Measurements from ENCODE around the gene MED9. TPM values are rescaled to one million over a fixed set of nuclear protein-coding genes. Genes with fewer than 3 reads are reported as not detected.

Gene MED9
- total and polyA plus RNA-seq, 8 donors, result 2.9 to 14.5 (median 11.7) TPM

GRCh38 chr17:17525311-17525710, 48.5 kb downstream of the MED9 start:
- TF ChIP-seq POLR2A (IDR thresholded peaks at IDR 0.05), result no peak
- TF ChIP-seq EP300 (IDR thresholded peaks at IDR 0.05), result no peak
- TF ChIP-seq CTCF (IDR thresholded peaks at IDR 0.05), result no peak
- no peak for TF ChIP-seq POLR2AphosphoS5 (IDR thresholded peaks at IDR 0.05)
- DNase-seq, result no peak
- 81 to 88% (median 84%) methylated on average over 15 of the region's 15 CpGs for WGBS, 5 donors
- Histone ChIP-seq H3K27ac (peak overlapping the region in 4 of 5 donors; percentile 40 to 77 (median 52)), H3K9me3 (no peaks in the 10 kb centered on the region), H3K27me3 (no peaks in the 10 kb centered on the region), H3K4me1 (peaks cover 20 to 61% (median 55%) of the 10 kb centered on the region in 4 donors), H3K36me3 (peaks cover 4 to 11% (median 10%) of the 10 kb centered on the region in 4 donors), H3K4me3 (no peak overlapping the region)
- intact Hi-C loops (cut with DNase I; ENCODE audit: low total_unique reads), result no loop called here

- Histone ChIP-seq H3K9me3 (no peaks in the 10 kb centered on the region), H3K4me1 (peaks cover 20 to 61% (median 55%) of the 10 kb centered on the region in 4 donors), H3K27me3 (no peaks in the 10 kb centered on the region), H3K36me3 (peaks cover under 1 to 4% (median 3%) of the 10 kb centered on the region in 4 donors), H3K27ac (peak overlapping the region; percentile 40 to 77 (median 61)), H3K4me3 (no peak overlapping the region)
- 35 to 50% (median 45%) methylated on average over 6 of the region's 6 CpGs for whole genome bisulfite sequencing, 5 donors
- no peak for TF ChIP-seq POLR2A (IDR thresholded peaks at IDR 0.05)
- no peak for TF ChIP-seq CTCF (IDR thresholded peaks at IDR 0.05)
- TF ChIP-seq POLR2AphosphoS5 (IDR thresholded peaks at IDR 0.05), result no peak
- TF ChIP-seq EP300 (IDR thresholded peaks at IDR 0.05), result no peak
- intact Hi-C loops (cut with DNase I; ENCODE audit: low total_unique reads), result no loop called here
- peak in 1 of 2 donors; percentile 66 for DNase-seq
These were observed 49.2 kb downstream of the MED9 start for GRCh38 chr17:17525956-17526355.

GRCh38 chr17:17526369-17526768, 49.6 kb downstream of the MED9 start:
- no peaks in the 10 kb centered on the region for H3K27me3 ChIP-seq
- H3K9me3 ChIP-seq, result no peaks in the 10 kb centered on the region
- H3K4me3 ChIP-seq, result no peak overlapping the region
- H3K27ac ChIP-seq, result peak overlapping the region; percentile 40 to 77 (median 61)
- WGBS, 5 donors, result 30 to 50% (median 44%) methylated on average over 8 to 14 of the region's 14 CpGs
- TF ChIP-seq EP300 (IDR thresholded peaks at IDR 0.05) (no peak), POLR2AphosphoS5 (IDR thresholded peaks at IDR 0.05) (peak in 1 of 3 donors; percentile 39)
- DNase-seq, result peak in 1 of 2 donors; percentile 56
- peaks cover 20 to 61% (median 55%) of the 10 kb centered on the region in 4 donors for H3K4me1 ChIP-seq
- intact Hi-C loops (cut with DNase I; ENCODE audit: low total_unique reads), result no loop called here
- peaks cover 0 to under 1% (median 0%) of the 10 kb centered on the region in 4 donors for H3K36me3 ChIP-seq

- H3K36me3 ChIP-seq, result no peaks in the 10 kb centered on the region
- H3K9me3 ChIP-seq, result no peaks in the 10 kb centered on the region
- WGBS, 5 donors, result 75 to 89% (median 83%) methylated on average over 8 to 11 of the region's 11 CpGs
- H3K4me3 ChIP-seq, result no peak overlapping the region
- peak overlapping the region in 1 of 5 donors; percentile 77 for H3K27ac ChIP-seq
- intact Hi-C loops (cut with DNase I; ENCODE audit: low total_unique reads), result no loop called here
- TF ChIP-seq POLR2AphosphoS5 (IDR thresholded peaks at IDR 0.05) (peak in 1 of 3 donors; percentile 18), CTCF (IDR thresholded peaks at IDR 0.05) (no peak)
- H3K27me3 ChIP-seq, result no peaks in the 10 kb centered on the region
- DNase-seq, result no peak
- peaks cover 20 to 60% (median 55%) of the 10 kb centered on the region in 4 donors for H3K4me1 ChIP-seq
These were observed 50.7 kb downstream of the MED9 start for GRCh38 chr17:17527534-17527933.

GRCh38 chr17:17527956-17528500, 51.2 kb downstream of the MED9 start:
- H3K9me3 ChIP-seq, result no peaks in the 10 kb centered on the region
- TF ChIP-seq POLR2A (IDR thresholded peaks at IDR 0.05) (no peak), EP300 (IDR thresholded peaks at IDR 0.05) (no peak), POLR2AphosphoS5 (IDR thresholded peaks at IDR 0.05) (no peak), CTCF (IDR thresholded peaks at IDR 0.05) (no peak)
- peaks cover 20 to 58% (median 53%) of the 10 kb centered on the region in 4 donors for H3K4me1 ChIP-seq
- H3K27me3 ChIP-seq, result no peaks in the 10 kb centered on the region
- 80 to 92% (median 86%) methylated on average over 13 to 17 of the region's 17 CpGs for WGBS, 5 donors
- no peaks in the 10 kb centered on the region for H3K36me3 ChIP-seq
- intact Hi-C loops (cut with DNase I; ENCODE audit: low total_unique reads), result no loop called here
- peak overlapping the region in 1 of 5 donors; percentile 77 for H3K27ac ChIP-seq
- no peak overlapping the region for H3K4me3 ChIP-seq
- no peak for DNase-seq
